ENCODE measurements around the gene TTC9B.
"Not testable (repeated sequence)": the region's sequence is repeated elsewhere in the genome, so short reads cannot be mapped to it uniquely, and the experiment has no call there.

The TTC9B gene

DNA sequence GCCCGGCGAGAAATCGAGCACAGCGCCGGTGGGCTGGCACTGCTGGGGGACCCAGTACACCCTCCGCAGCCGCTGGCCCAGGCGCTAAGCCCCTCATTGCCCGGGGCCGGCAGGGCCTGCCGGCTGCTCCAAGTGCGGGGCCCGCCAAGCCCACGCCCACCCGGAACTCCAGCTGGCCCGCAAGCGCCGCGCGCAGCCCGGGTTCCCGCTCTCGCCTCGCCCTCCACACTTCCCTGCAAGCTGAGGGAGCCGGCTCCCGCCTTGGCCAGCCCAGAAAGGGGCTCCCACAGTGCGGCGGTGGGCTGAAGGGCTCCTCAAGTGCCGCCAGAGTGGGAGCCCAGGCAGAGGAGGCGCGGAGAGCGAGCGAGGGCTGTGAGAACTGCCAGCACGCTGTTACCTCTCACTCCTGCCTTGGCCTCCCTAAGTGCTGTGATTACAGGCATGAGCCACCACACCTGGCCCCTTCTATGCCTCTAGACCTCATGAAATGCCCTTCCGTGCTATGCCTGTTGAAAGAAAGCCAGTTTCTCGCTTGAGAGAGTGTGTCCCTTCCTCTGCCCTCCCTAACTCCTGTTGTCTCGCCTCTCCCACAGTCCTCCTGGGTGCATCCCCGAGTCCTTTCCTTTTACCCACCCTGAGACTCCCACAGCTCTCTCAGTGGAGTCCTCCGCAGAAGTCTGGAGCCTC lies 47.7 kb downstream of the TTC9B start:
- not testable (repeated sequence) for DNase-seq (ENCODE audit: low spot score); H3K4me3 Mint-ChIP-seq; H3K36me3 Mint-ChIP-seq (ENCODE audit: low read depth)

DNA sequence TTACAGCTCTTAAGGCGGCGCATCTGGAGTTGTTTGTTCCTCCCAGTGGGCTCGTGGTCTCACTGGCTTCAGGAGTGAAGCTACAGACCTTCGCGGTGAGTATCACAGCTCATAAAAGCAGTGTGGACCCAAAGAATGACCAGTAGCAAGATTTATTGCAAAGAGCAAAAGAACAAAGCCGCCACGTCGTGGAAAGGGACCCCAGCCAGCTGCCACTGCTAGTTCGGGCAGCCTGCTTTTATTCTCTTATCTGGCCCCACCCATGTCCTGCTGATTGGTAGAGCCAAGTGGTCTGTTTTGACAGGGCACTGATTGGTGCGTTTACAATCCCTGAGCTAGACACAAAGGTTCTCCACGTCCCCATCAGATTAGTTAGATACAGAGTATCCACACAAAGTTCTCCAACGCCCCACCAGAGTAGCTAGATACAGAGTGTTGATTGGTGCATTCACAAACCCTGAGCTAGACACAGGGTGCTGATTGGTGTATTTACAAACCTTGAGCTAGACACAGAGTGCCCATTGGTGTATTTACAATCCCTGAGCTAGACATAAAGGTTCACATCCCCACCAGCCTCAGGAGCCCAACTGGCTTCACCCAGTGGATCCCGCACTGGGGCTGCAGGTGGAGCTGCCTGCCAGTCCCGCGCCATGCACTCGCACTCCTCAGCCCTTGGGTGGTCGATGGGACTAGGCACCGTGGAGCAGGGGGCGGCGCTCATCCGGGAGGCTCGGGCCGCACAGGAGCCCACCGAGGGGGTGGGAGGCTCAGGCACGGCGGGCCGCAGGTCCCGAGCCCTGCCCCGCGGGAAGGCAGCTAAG lies 48.5 kb downstream of the TTC9B start:
- not testable (repeated sequence) for H3K4me1 Mint-ChIP-seq (ENCODE audit: low read depth); H3K4me3 Mint-ChIP-seq; H3K27ac Mint-ChIP-seq; DNase-seq (ENCODE audit: low spot score); H3K9me3 Mint-ChIP-seq; H3K36me3 Mint-ChIP-seq (ENCODE audit: low read depth); H3K27me3 Mint-ChIP-seq (ENCODE audit: low read depth)

More for the DNA sequence above, 47.7 kb downstream of the TTC9B start:
- not testable (repeated sequence) for H3K27me3 Mint-ChIP-seq (ENCODE audit: low read depth); H3K27ac Mint-ChIP-seq; H3K9me3 Mint-ChIP-seq; H3K4me1 Mint-ChIP-seq (ENCODE audit: low read depth)
